Activated naive CD4-positive, alpha-beta T cell treated with anti-CD3 and anti-CD28 coated beads, Interleukin-2, amount 10 ng/mL, durations not matched to agents 7 days and 5 days (primary cell): Measurements from ENCODE around the gene RABEPK.
"Not testable (repeated sequence)": the region's sequence is repeated elsewhere in the genome, so short reads cannot be mapped to it uniquely, and the experiment has no call there.

Experiments used
- CTCF ChIA-PET: fragments of 350-600 bp; sonication (Branson Sonifier 250); formaldehyde crosslinking; loops from one replicate; lab custom pipeline; 2021; ENCODE audit warnings: antibody characterized with exemption; lab: Charles Lee
- DNase-seq: peaks from one replicate; pipeline ENCODE4 v3.0.0-alpha.2; 2020
- H3K27ac Mint-ChIP-seq: one replicate; pipeline ENCODE4 v1.8.0; 2021; ENCODE audit warnings: mild to moderate bottlenecking, moderate library complexity, mixed read lengths
- H3K27me3 Mint-ChIP-seq: one replicate; pipeline ENCODE4 v1.8.0; 2021; ENCODE audit warnings: mild to moderate bottlenecking, mixed read lengths
- H3K36me3 Mint-ChIP-seq: one replicate; pipeline ENCODE4 v1.8.0; 2021; ENCODE audit warnings: mixed read lengths
- H3K4me1 Mint-ChIP-seq: one replicate; pipeline ENCODE4 v1.8.0; 2021; ENCODE audit warnings: mixed read lengths
- H3K4me3 Mint-ChIP-seq: one replicate; pipeline ENCODE4 v1.8.0; 2021; ENCODE audit warnings: mild to moderate bottlenecking, moderate library complexity, mixed read lengths
- H3K9me3 Mint-ChIP-seq: one replicate; pipeline ENCODE4 v1.8.0; 2021; ENCODE audit warnings: mixed read lengths

The RABEPK gene

GRCh38 chr9:125180876-125181275, 19.5 kb upstream of the RABEPK start:
- DNase-seq, result no peak
- Mint-ChIP-seq H3K4me3 (no peak overlapping the region), H3K27ac (no peak overlapping the region), H3K9me3 (no peaks in the 10 kb centered on the region), H3K4me1 (peaks cover 19% of the 10 kb centered on the region), H3K27me3 (no peaks in the 10 kb centered on the region), H3K36me3 (peaks cover 32% of the 10 kb centered on the region)
- CTCF ChIA-PET, result no interaction called here

GRCh38 chr9:125181756-125182155, 18.6 kb upstream of the RABEPK start:
- H3K27ac Mint-ChIP-seq, CTCF ChIA-PET, H3K27me3 Mint-ChIP-seq, H3K4me3 Mint-ChIP-seq, H3K9me3 Mint-ChIP-seq, DNase-seq: not testable (repeated sequence)
- peaks cover 19% of the 10 kb centered on the region for H3K4me1 Mint-ChIP-seq
- H3K36me3 Mint-ChIP-seq, result peaks cover 30% of the 10 kb centered on the region

- Mint-ChIP-seq H3K36me3 (peaks cover 32% of the 10 kb centered on the region), H3K4me1 (peaks cover 31% of the 10 kb centered on the region), H3K27me3 (no peaks in the 10 kb centered on the region), H3K9me3 (no peaks in the 10 kb centered on the region), H3K4me3 (no peak overlapping the region), H3K27ac (no peak overlapping the region)
- CTCF ChIA-PET, result no interaction called here
- DNase-seq, result no peak
These were observed 17.3 kb upstream of the RABEPK start for GRCh38 chr9:125183054-125183453.

GRCh38 chr9:125183561-125183960, 16.8 kb upstream of the RABEPK start:
- Mint-ChIP-seq H3K4me1 (peaks cover 35% of the 10 kb centered on the region), H3K36me3 (peaks cover 31% of the 10 kb centered on the region), H3K9me3 (no peaks in the 10 kb centered on the region), H3K4me3 (no peak overlapping the region), H3K27me3 (no peaks in the 10 kb centered on the region), H3K27ac (no peak overlapping the region)
- no peak for DNase-seq
- CTCF ChIA-PET, result no interaction called here

- peak; percentile 61 for DNase-seq
- CTCF ChIA-PET, result interaction anchor here (1.0 kb wide), 1 partner anchor 233 kb away, joined by 3 read pairs; no protein-coding TSS in a partner anchor
- peak overlapping the region; percentile 95 for H3K4me3 Mint-ChIP-seq
- H3K27ac Mint-ChIP-seq, result peak overlapping the region; percentile 88
- H3K36me3 Mint-ChIP-seq, result peaks cover 13% of the 10 kb centered on the region
- H3K4me1 Mint-ChIP-seq, result peaks cover 53% of the 10 kb centered on the region
- no peaks in the 10 kb centered on the region for H3K9me3 Mint-ChIP-seq
- H3K27me3 Mint-ChIP-seq, result no peaks in the 10 kb centered on the region
These were observed 11.4 kb upstream of the RABEPK start for GRCh38 chr9:125189011-125189360.

GRCh38 chr9:125189361-125190289, 10.7 kb upstream of the RABEPK start, which contains the start of gene PPP6C:
TSS of gene PPP6C (minus strand) at chr9:125189803. CDS start at chr9:125189718, 85 bp downstream.
- Mint-ChIP-seq H3K27ac (peak within 1 kb of the TSS; percentile 88), H3K27me3 (no peaks in the 10 kb centered on the region), H3K9me3 (no peaks in the 10 kb centered on the region), H3K4me1 (peaks cover 60% of the 10 kb centered on the region), H3K36me3 (peaks cover 11% of the 10 kb centered on the region), H3K4me3 (peak within 1 kb of the TSS; percentile 95)
- DNase-seq, result peak; percentile 99
- CTCF ChIA-PET, result interaction anchor here (1.0 kb wide), 1 partner anchor 233 kb away, joined by 3 read pairs; no protein-coding TSS in a partner anchor

GRCh38 chr9:125190361-125190801, 10.0 kb upstream of the RABEPK start:
- H3K36me3 Mint-ChIP-seq, result peaks cover 7% of the 10 kb centered on the region
- peak overlapping the region; percentile 88 for H3K27ac Mint-ChIP-seq
- H3K9me3 Mint-ChIP-seq, result no peaks in the 10 kb centered on the region
- H3K4me3 Mint-ChIP-seq, result peak overlapping the region; percentile 95
- peaks cover 67% of the 10 kb centered on the region for H3K4me1 Mint-ChIP-seq
- peak; percentile 30 for DNase-seq
- no peaks in the 10 kb centered on the region for H3K27me3 Mint-ChIP-seq
- CTCF ChIA-PET, result interaction anchor here (0.6 to 0.7 kb wide), 2 partner anchors 65 to 172 kb away, joined by 3 read pairs; no protein-coding TSS in a partner anchor

GRCh38 chr9:125194466-125194865, 5.9 kb upstream of the RABEPK start:
- Mint-ChIP-seq H3K27ac (peak overlapping the region; percentile 84), H3K4me1 (peaks cover 71% of the 10 kb centered on the region), H3K4me3 (peak overlapping the region; percentile 65)
- DNase-seq, H3K27me3 Mint-ChIP-seq, H3K9me3 Mint-ChIP-seq, H3K36me3 Mint-ChIP-seq, CTCF ChIA-PET: not testable (repeated sequence)

GRCh38 chr9:125195591-125195990, 4.8 kb upstream of the RABEPK start:
- H3K27me3 Mint-ChIP-seq, H3K36me3 Mint-ChIP-seq, H3K4me3 Mint-ChIP-seq, H3K9me3 Mint-ChIP-seq, DNase-seq, CTCF ChIA-PET: not testable (repeated sequence)
- Mint-ChIP-seq H3K27ac (peak overlapping the region; percentile 28), H3K4me1 (peaks cover 70% of the 10 kb centered on the region)

- H3K36me3 Mint-ChIP-seq, result peaks cover 30% of the 10 kb centered on the region
- no peak overlapping the region for H3K4me3 Mint-ChIP-seq
- CTCF ChIA-PET, result no interaction called here
- H3K9me3 Mint-ChIP-seq, result no peaks in the 10 kb centered on the region
- no peaks in the 10 kb centered on the region for H3K27me3 Mint-ChIP-seq
- peaks cover 19% of the 10 kb centered on the region for H3K4me1 Mint-ChIP-seq
- no peak overlapping the region for H3K27ac Mint-ChIP-seq
- no peak for DNase-seq
These were observed 2.7 kb downstream of the RABEPK start for GRCh38 chr9:125202846-125203618.

- peaks cover 36% of the 10 kb centered on the region for H3K36me3 Mint-ChIP-seq
- CTCF ChIA-PET, result no interaction called here
- no peak overlapping the region for H3K4me3 Mint-ChIP-seq
- H3K27ac Mint-ChIP-seq, result no peak overlapping the region
- no peaks in the 10 kb centered on the region for H3K9me3 Mint-ChIP-seq
- H3K4me1 Mint-ChIP-seq, result peaks cover 13% of the 10 kb centered on the region
- DNase-seq, result no peak
- no peaks in the 10 kb centered on the region for H3K27me3 Mint-ChIP-seq
These were observed 4.1 kb downstream of the RABEPK start for GRCh38 chr9:125204477-125204876.

- Mint-ChIP-seq H3K27ac (peak overlapping the region; percentile 64), H3K9me3 (no peaks in the 10 kb centered on the region), H3K36me3 (peaks cover 25% of the 10 kb centered on the region), H3K4me3 (no peak overlapping the region), H3K27me3 (no peaks in the 10 kb centered on the region), H3K4me1 (no peaks in the 10 kb centered on the region)
- no peak for DNase-seq
- CTCF ChIA-PET, result no interaction called here
These were observed 13.8 kb downstream of the RABEPK start for GRCh38 chr9:125214186-125214585.

- no peak for DNase-seq
- H3K36me3 Mint-ChIP-seq, result peaks cover 19% of the 10 kb centered on the region
- no peak overlapping the region for H3K4me3 Mint-ChIP-seq
- no peak overlapping the region for H3K27ac Mint-ChIP-seq
- H3K9me3 Mint-ChIP-seq, result no peaks in the 10 kb centered on the region
- CTCF ChIA-PET, result no interaction called here
- no peaks in the 10 kb centered on the region for H3K4me1 Mint-ChIP-seq
- H3K27me3 Mint-ChIP-seq, result no peaks in the 10 kb centered on the region
These were observed 18.3 kb downstream of the RABEPK start for GRCh38 chr9:125218621-125219020.

- peaks cover 13% of the 10 kb centered on the region for H3K36me3 Mint-ChIP-seq
- DNase-seq, H3K27ac Mint-ChIP-seq, CTCF ChIA-PET, H3K9me3 Mint-ChIP-seq, H3K4me1 Mint-ChIP-seq, H3K4me3 Mint-ChIP-seq, H3K27me3 Mint-ChIP-seq: not testable (repeated sequence)
These were observed 24.5 kb downstream of the RABEPK start for GRCh38 chr9:125224858-125225257.
